AG04449 (cell line): Measurements from ENCODE around the gene RANBP9.

Experiments
- CTCF ChIA-PET: fragments of 350-600 bp; formaldehyde crosslinking; extraction: SDS; loops from one replicate; lab custom pipeline; 2021; ENCODE audit warnings: antibody characterized with exemption; lab: Yijun Ruan, JAX
- POLR2A ChIA-PET: fragments of 400-600, 350-600 bp; formaldehyde crosslinking; extraction: SDS; loops from one replicate; lab custom pipeline; 2020; ENCODE audit warnings: antibody characterized with exemption, inconsistent platforms; lab: Yijun Ruan, JAX
- DNase-seq: peaks from one replicate; pipeline ENCODE4 v3.0.0-alpha.2; 2010; ENCODE audit warnings: low read depth, low spot score
- H3K4me3 ChIP-seq: 2 replicates; pipeline ENCODE4 v1.5.1; 2011; ENCODE audit warnings: low read depth, mild to moderate bottlenecking, control low read depth, low read length
- CTCF ChIP-seq: IDR thresholded peaks from one replicate; pipeline ENCODE4 v1.5.1; 2011; ENCODE audit warnings: mild to moderate bottlenecking, moderate library complexity, low read length, control low read depth, inconsistent platforms; ENCODE audit not compliant: insufficient read depth; ENCODE audit errors: missing control alignments

The RANBP9 gene

DNA sequence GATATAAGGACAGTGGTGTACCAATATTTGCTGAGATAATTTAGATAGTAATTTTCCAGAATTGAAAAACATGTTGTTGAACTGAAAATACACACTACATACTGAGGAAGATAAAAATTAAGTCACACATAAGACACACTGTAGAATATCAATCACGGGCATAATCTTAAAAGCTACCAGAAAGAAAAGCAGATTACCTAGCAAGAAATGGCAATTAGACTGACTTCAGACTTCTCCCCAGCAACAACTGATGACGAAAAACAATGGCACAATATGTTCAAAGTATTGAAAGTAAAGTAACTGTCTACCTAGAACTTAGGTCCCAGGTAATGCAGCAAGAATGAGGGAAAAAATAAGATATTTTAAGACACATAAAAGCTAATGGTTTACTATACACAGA is 50.0 kb downstream of the RANBP9 start:
- DNase-seq, result no peak
- TF ChIP-seq CTCF, result no peak
- ChIA-PET POLR2A (no interaction called here), CTCF (interaction anchor here (1.0 to 1.1 kb wide), 2 partner anchors 9 to 30 kb away, joined by 3 read pairs; no protein-coding TSS in a partner anchor)
- no peak overlapping the region for H3K4me3 ChIP-seq

DNA sequence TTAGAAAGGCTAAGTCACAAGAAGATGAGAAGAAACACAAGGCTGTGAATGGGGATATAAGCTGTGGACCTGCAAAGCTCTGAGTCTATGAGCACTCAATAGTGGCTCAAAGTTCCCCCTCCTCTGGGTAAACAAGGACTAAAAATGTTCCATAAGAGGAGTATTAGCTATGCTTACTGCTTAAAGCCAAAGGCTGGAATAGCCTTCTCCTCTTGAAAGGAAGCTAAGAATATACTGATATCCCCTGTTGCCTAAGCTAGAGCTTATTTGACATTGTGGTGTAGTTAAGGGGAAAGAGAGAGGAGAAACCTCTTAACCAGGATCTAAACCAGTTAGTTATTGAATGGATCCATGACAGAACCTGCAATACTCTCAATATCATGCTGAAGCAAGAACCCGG is 50.7 kb downstream of the RANBP9 start:
- H3K4me3 ChIP-seq, result no peak overlapping the region
- no peak for TF ChIP-seq CTCF
- POLR2A ChIA-PET, result no interaction called here
- no peak for DNase-seq
- CTCF ChIA-PET, result interaction anchor here (1.1 kb wide), 1 partner anchor 12 kb away, joined by 3 read pairs; no protein-coding TSS in a partner anchor

DNA sequence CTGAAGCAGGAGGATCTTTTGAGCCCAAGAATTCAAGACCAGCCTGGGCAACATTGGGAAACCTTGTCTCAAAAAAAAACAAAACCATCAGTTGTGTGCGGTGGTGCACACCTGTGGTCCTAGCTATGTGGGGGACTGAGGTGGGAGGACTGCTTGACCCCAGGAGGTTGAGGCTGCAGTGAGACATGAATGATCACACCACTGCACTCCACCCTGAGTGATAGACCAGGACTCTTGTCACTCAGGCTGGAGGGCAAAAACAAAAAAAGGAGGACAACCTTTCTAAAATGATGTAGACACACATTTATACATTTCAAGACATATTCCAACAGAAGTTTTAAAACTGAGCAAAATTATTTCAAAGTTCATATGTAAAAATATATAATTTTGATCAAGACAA is 51.4 kb downstream of the RANBP9 start:
- ChIA-PET POLR2A (no interaction called here), CTCF (interaction anchor here (1.1 kb wide), 1 partner anchor 11 kb away, joined by 3 read pairs; no protein-coding TSS in a partner anchor)
- no peak for TF ChIP-seq CTCF
- DNase-seq, result no peak
- H3K4me3 ChIP-seq, result no peak overlapping the region

DNA sequence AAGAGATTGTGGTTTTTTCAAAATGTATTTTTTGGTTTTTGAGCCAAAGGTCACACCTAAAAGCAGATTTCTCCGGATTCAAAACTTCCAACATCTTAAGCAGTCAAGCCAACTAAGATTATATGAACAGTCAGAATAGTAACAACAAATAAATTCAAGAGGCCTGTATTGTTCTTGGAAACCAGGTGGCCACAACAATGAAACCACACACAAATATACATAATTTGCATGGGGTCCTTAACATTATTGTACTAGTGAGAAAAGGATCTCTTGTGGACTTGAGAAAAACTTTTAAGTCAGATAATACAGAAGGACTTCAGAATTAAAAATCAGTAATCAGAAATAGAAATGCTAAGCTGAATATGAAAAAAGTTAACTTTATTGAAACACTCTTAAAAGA is 55.9 kb downstream of the RANBP9 start:
- no peak overlapping the region for H3K4me3 ChIP-seq
- TF ChIP-seq CTCF, result no peak
- ChIA-PET CTCF (no interaction called here), POLR2A (no interaction called here)
- no peak for DNase-seq

DNA sequence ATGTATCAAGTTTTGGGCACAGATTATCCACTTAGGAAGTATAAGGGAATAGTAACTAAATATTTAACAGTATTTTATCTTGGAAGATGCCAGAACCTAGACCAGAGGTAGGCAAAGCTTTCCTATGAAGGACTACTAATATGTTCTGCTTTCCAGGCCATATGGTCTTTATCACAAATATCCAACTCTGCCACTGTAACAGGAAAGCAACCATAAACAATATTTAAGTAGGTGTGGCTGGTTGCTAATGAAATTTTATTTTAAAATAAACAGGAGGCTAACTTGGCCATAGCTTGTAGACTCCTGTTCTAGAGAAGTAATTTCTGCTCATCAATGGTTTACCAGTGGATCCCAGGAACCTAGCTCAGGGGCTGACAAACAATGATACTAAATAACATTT is 57.1 kb downstream of the RANBP9 start:
- POLR2A ChIA-PET, result no interaction called here
- TF ChIP-seq CTCF, result no peak
- DNase-seq, result no peak
- no peak overlapping the region for H3K4me3 ChIP-seq
- CTCF ChIA-PET, result no interaction called here

GRCh38 chr6:13653296-13653695 is 58.3 kb downstream of the RANBP9 start:
- ChIA-PET CTCF (interaction anchor here (1.0 to 1.3 kb wide), 2 partner anchors 14 to 29 kb away, joined by 3 to 5 read pairs; no protein-coding TSS in a partner anchor), POLR2A (no interaction called here)
- no peak for TF ChIP-seq CTCF
- H3K4me3 ChIP-seq, result no peak overlapping the region
- no peak for DNase-seq
